ENCODE data around the gene PLXNB2.
"Not testable (repeated sequence)": the region's sequence is repeated elsewhere in the genome, so short reads cannot be mapped to it uniquely, and the experiment has no call there.

The PLXNB2 gene

DNA sequence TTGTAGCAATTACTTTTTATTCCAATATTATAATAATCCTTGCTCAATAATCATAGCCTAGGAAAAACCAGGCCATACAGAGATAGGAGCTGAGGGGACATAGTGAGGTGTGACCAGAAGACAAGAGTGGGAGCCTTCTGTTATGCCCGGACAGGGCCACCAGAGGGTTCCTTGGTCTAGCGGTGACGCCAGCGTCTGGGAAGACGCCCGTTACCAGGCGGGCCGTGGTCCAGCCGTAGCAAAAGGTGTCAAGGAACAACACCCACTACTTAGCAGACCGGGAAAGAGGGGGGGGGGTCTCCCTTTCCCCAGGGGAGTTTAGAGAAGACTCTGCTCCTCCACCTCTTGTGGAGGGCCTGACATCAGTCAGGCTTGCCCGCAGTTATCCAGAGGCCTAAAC, 34.1 kb downstream of the PLXNB2 start:
- not testable (repeated sequence) for H3K27ac ChIP-seq

DNA sequence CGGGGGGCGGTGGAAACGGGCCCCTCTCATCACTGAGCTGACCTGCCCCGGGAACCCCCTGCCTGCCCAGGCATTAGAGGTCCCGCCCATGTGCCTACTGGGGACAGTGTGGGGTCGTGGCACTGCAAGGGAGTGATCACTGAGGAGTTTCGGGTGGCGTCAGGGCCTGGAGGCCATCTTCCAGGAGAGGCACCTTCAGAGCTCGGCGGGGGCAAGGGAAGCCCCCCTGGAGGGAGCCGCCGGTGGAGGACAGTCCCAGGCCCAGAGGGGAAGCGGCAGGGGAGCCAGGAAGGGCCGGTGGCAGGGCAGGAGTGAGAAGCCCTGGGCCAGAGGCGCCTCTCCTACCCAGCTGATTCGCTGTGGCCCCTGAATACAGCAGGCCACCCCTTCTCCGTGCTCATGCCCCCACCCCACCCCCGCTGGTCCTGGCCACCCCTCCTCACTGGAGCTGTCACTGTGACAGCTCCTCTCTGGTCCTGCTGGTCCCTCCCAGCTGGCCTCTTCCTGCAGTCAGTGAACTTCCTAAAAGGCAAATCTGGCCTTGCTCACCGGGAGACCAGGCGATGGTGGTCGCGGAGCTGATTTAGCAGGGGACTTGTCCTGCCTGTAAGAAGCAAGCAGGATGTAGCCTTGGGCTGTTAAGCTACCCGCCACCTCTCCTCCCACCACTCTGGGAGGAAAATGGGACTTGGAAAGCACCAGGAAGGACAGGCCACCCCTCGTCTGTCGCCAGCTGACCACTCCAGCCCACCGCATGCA, 35.2 kb downstream of the PLXNB2 start:
- TF ChIP-seq, protein P1, sequence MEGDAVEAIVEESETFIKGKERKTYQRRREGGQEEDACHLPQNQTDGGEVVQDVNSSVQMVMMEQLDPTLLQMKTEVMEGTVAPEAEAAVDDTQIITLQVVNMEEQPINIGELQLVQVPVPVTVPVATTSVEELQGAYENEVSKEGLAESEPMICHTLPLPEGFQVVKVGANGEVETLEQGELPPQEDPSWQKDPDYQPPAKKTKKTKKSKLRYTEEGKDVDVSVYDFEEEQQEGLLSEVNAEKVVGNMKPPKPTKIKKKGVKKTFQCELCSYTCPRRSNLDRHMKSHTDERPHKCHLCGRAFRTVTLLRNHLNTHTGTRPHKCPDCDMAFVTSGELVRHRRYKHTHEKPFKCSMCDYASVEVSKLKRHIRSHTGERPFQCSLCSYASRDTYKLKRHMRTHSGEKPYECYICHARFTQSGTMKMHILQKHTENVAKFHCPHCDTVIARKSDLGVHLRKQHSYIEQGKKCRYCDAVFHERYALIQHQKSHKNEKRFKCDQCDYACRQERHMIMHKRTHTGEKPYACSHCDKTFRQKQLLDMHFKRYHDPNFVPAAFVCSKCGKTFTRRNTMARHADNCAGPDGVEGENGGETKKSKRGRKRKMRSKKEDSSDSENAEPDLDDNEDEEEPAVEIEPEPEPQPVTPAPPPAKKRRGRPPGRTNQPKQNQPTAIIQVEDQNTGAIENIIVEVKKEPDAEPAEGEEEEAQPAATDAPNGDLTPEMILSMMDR (conservative IDR thresholded peaks at IDR 0.05), result no peak
- no peak for TF ChIP-seq ZFX (IDR thresholded peaks at IDR 0.05)
- H3K27ac ChIP-seq, result no peak overlapping the region; the same call in 1 of the 2 replicates

More for the DNA sequence above, 34.1 kb downstream of the PLXNB2 start:
- TF ChIP-seq, protein P1 (conservative IDR thresholded peaks at IDR 0.05), result peak; percentile 9; the same call in 1 of the 2 replicates

DNA sequence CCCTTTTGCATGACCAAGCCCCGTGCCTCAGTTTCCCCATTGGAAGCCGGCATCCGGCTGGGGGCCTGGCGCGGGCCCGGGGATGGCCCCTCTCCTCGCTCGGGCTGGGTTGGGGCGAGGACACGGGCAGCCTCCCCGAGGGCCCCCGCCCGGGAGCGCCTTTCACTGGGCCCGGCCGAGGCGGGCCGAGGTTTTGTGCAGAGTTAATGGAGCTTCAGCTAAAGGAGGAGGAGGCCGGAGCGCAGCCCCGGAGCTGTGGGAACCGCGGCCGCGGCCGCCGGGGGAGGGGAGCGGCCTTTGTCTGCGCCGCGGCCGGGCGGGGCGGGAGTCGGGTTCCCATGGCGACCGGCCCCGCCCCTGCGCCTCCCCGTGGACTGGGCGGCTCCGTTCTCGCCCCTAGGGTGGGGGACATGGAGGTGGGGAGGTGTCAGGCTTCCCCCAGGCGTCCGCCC, 35.9 kb downstream of the PLXNB2 start:
- TF ChIP-seq, protein P1 (conservative IDR thresholded peaks at IDR 0.05), result peak; percentile 20
- no peak for TF ChIP-seq ZFX (IDR thresholded peaks at IDR 0.05)
- peak overlapping the region; percentile 67; the same call in 1 of the 2 replicates for H3K27ac ChIP-seq

DNA sequence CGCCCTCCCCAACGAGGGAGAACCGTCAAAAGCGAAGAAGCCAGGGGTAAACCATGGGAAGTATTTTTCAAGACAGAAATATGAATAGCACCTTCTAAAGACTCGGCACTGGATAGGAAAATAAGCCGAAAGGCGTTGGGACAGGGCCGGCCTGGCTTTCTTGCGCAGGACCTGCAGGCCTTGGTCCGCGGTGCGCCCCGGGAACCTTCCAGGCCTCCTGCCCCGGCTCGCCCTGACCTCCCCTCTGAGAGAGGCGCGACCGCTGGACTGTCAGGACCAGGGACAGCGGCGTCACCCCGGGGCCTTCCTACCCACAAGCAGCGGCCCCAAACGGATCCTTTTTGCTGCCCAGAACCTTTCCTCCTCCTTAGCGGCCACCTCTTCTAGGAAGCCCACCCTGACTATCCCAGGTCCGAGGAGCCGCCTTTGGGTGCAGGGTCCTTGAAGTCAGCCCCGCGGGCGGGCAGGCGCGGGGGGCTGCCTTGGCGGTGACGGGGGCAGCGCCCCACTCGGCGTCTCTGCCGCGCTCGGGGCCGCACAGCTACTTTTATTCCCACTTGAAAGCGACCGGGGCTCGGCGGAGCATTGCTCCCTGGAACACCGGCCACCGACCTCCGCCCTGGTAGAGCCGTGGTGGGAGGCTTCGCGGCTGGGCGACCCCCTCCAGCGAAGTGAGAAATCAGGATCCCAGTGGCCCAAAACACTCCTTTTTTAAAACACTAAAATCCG, 36.6 kb downstream of the PLXNB2 start:
- peak overlapping the region; percentile 67 for H3K27ac ChIP-seq
- TF ChIP-seq ZFX (IDR thresholded peaks at IDR 0.05), result no peak
- TF ChIP-seq, protein P1 (conservative IDR thresholded peaks at IDR 0.05), result no peak

DNA sequence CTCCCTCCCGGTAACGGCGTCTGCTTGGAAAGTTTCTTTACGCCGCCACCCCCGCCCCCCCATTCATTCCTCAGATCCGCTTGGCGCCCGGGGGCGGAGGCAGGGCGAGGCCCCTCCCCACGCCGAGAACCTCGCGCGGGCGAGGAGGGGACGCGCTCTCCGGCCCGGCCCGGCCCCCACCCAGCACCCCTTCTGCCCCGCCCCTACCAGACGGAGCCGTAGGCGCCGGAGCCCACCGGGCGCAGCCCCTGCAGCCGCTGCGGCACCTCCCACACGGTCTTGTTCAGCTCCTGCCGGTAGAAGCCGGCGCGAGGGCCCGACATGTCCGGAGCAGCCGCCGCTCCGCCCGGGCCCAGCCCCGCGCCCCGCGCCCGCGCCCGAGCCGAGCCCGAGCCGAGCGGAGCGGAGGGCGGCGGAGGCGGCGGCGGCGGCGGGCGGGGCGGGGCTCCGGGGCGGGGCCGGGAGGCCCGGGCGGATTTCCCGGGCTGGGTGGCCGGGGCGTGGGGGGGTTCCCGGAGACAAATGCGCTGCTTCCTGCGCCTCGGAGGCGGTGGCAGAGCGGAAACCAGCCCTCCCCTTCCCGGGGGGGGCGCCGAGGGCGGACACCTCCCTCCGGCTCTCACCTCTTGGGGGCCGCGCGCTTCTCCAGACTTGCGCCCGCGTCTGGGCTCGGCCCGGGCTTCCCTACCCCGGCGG, 37.3 kb downstream of the PLXNB2 start, which contains the start of gene MAPK11:
TSS of gene MAPK11 (minus strand) at position 411 of the 696 bp plus-strand sequence. CDS start at position 323, 88 bp downstream.
- peak within 1 kb of the TSS; percentile 67 for H3K27ac ChIP-seq
- TF ChIP-seq, protein P1 (conservative IDR thresholded peaks at IDR 0.05), result no peak
- no peak for TF ChIP-seq ZFX (IDR thresholded peaks at IDR 0.05)

DNA sequence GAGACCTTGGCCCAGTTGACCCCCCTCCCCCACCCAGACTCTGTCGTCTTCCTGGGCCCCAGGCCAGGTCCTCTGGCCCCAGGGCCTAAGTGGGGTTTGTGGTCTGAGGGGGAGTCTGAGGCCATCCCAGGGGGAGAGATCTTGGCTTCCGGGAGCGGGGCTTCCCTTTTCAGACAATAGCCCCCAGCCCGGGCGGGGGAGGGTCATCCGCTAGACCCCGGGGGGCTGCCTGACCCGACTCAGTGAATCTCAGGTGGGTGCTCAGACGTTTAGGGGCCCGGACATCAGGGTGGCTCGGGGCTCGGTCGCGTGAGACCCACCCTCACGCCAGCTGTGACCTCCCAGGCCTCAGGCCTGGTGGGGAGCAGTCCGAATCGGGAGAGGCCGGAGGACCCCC, 37.9 kb downstream of the PLXNB2 start:
- H3K27ac ChIP-seq, result peak overlapping the region; percentile 67
- TF ChIP-seq, protein P1 (conservative IDR thresholded peaks at IDR 0.05), result no peak
- no peak for TF ChIP-seq ZFX (IDR thresholded peaks at IDR 0.05)
